ENCODE data around the gene CFAP52. TPM values are rescaled to one million over a fixed set of nuclear protein-coding genes. Genes with fewer than 3 reads are reported as not detected.

CFAP52 gene
- total and polyA plus RNA-seq, 2 experiments from 2014 or later: not detected

GRCh38 chr17:9658593-9659211 is 82.3 kb downstream of the CFAP52 start:
- TF ChIP-seq EZH2phosphoT487 (IDR thresholded peaks at IDR 0.05; ENCODE audit: unreplicated experiment) (no peak), CTCF (conservative IDR thresholded peaks at IDR 0.05; ENCODE audit: low read depth in 2 of 2) (no peak), STAT1 (IDR thresholded peaks at IDR 0.05; ENCODE audit: unreplicated experiment) (no peak)
- H4K20me1 ChIP-seq (replicated peaks; ENCODE audit: insufficient read depth): no peaks in the 10 kb centered on the region; the same call in none of the 2 replicates
- ATAC-seq (no peak), DNase-seq (ENCODE audit: low spot score) (no peak)
- H3K9me2 ChIP-seq (ENCODE audit: insufficient read depth): no peaks in the 10 kb centered on the region
- H3K79me2 ChIP-seq (replicated peaks; ENCODE audit: insufficient read depth): peaks cover 12% of the 10 kb centered on the region; the same call in 1 of the 2 replicates
- no peaks in the 10 kb centered on the region for H3K4me1 ChIP-seq (ENCODE audit: insufficient read depth)
- peaks cover 13% of the 10 kb centered on the region for H3K36me3 Mint-ChIP-seq (ENCODE audit: low read depth)
- peaks cover 12% of the 10 kb centered on the region; the same call in 1 of the 2 replicates for H3K36me3 ChIP-seq (ENCODE audit: insufficient read depth)
- no peaks in the 10 kb centered on the region for H3K27me3 ChIP-seq (ENCODE audit: insufficient read depth)
- no peaks in the 10 kb centered on the region for H3K9me3 Mint-ChIP-seq
- H3K4me1 Mint-ChIP-seq: no peaks in the 10 kb centered on the region
- H3K27ac Mint-ChIP-seq: no peak overlapping the region
- H3K4me2 ChIP-seq: no peak overlapping the region
- H3K4me3 ChIP-seq: no peak overlapping the region
- H3K27me3 Mint-ChIP-seq (ENCODE audit: insufficient read depth, low read depth, poor library complexity): peaks cover 6% of the 10 kb centered on the region
- no peaks in the 10 kb centered on the region for H3F3A ChIP-seq (replicated peaks; ENCODE audit: low read depth)
- H3K4me3 Mint-ChIP-seq: no peak overlapping the region
- no peak overlapping the region for H2AFZ ChIP-seq
- H3K27ac ChIP-seq (ENCODE audit: low read depth): no peak overlapping the region

GRCh38 chr17:9661027-9661426 is 84.6 kb downstream of the CFAP52 start:
- H3K27ac Mint-ChIP-seq: no peak overlapping the region
- no peak for TF ChIP-seq ZNF114 (CRISPR knock-in tag; IDR thresholded peaks at IDR 0.05)
- TF ChIP-seq CREB1 (CRISPR knock-in tag; IDR thresholded peaks at IDR 0.05; ENCODE audit: low read depth): no peak
- no peak for TF ChIP-seq ETS1 (IDR thresholded peaks at IDR 0.05)
- TF ChIP-seq ZNF331 (CRISPR knock-in tag; IDR thresholded peaks at IDR 0.05; ENCODE audit: low read depth): no peak
- no peak for TF ChIP-seq NANOG (IDR thresholded peaks at IDR 0.05; ENCODE audit: borderline replicate concordance)
- TF ChIP-seq ZNF462 (CRISPR knock-in tag; IDR thresholded peaks at IDR 0.05): no peak
- TF ChIP-seq EZH2 (IDR thresholded peaks at IDR 0.05; ENCODE audit: low read depth, unreplicated experiment): no peak
- TF ChIP-seq EZH2phosphoT487 (IDR thresholded peaks at IDR 0.05; ENCODE audit: unreplicated experiment): no peak
- TF ChIP-seq POLR2AphosphoS5 (IDR thresholded peaks at IDR 0.05; ENCODE audit: low read depth): no peak

More at GRCh38 chr17:9661027-9661426, 84.6 kb downstream of the CFAP52 start:
- Mint-ChIP-seq H3K36me3 (ENCODE audit: low read depth) (peaks cover 31% of the 10 kb centered on the region), H3K4me1 (no peaks in the 10 kb centered on the region), H3K4me3 (no peak overlapping the region), H3K27me3 (ENCODE audit: insufficient read depth, low read depth, poor library complexity) (peaks cover 4% of the 10 kb centered on the region), H3K9me3 (peaks cover 6% of the 10 kb centered on the region; the same call in 2 of the 3 replicates)
- Histone ChIP-seq H3K27ac (ENCODE audit: low read depth) (no peak overlapping the region), H2AFZ (no peak overlapping the region), H3K9me2 (ENCODE audit: insufficient read depth) (no peaks in the 10 kb centered on the region), H3K36me3 (ENCODE audit: insufficient read depth) (peaks cover 12% of the 10 kb centered on the region), H3K27me3 (ENCODE audit: insufficient read depth) (no peaks in the 10 kb centered on the region), H4K20me1 (replicated peaks; ENCODE audit: insufficient read depth) (no peaks in the 10 kb centered on the region; the same call in none of the 2 replicates), H3K79me2 (replicated peaks; ENCODE audit: insufficient read depth) (no peaks in the 10 kb centered on the region; the same call in 1 of the 2 replicates), H3K4me3 (no peak overlapping the region), H3K4me2 (no peak overlapping the region), H3K4me1 (ENCODE audit: insufficient read depth) (no peaks in the 10 kb centered on the region), H3F3A (replicated peaks; ENCODE audit: low read depth) (no peaks in the 10 kb centered on the region)
- no peak for DNase-seq (ENCODE audit: low spot score)
- ATAC-seq: no peak
